ENCODE data around the gene PSMD4. TPM values are rescaled to one million over a fixed set of nuclear protein-coding genes. Genes with fewer than 3 reads are reported as not detected.

The PSMD4 gene
- total RNA-seq, 1 experiment from 2014 or later, result 207 TPM

DNA sequence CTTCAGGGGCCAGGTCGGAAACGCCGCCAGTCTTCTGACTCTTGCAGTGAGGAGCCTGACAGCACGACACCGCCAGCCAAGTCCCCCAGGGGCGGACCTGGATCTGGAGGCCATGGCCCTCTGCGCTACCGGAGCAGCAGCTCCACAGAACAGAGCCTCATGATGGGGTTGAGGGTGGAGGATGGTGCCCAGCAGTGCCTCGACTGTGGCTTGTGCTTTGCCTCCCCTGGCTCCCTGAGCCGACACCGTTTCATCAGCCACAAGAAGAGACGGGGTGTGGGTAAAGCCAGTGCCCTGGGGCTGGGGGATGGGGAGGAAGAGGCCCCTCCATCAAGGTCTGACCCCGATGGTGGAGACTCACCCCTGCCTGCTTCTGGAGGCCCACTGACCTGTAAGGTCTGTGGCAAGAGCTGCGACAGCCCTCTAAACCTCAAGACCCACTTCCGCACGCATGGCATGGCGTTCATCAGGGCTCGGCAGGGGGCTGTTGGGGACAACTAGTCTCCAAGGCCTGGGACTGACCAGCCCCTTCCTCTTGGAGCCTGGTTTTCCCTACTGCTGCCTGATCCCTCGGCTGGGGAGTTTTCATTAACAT is 36.3 kb downstream of the PSMD4 start:
- Histone ChIP-seq H4K20me1 (ENCODE audit: control insufficient read depth, insufficient read depth, insufficient read length) (peaks cover 3% of the 10 kb centered on the region), H3K18ac (ENCODE audit: insufficient read length, low read depth, low read length) (no peak overlapping the region), H2BK15ac (ENCODE audit: low read depth, low read length) (no peak overlapping the region), H4K8ac (replicated peaks; ENCODE audit: insufficient read length, low read depth, low read length) (no peak overlapping the region), H3K23me2 (ENCODE audit: insufficient read length, low read depth, low read length, poor library complexity, severe bottlenecking) (no peaks in the 10 kb centered on the region), H3K4ac (ENCODE audit: low read depth, low read length) (no peak overlapping the region), H3K79me1 (ENCODE audit: insufficient read depth, low read depth, low read length, poor library complexity, severe bottlenecking) (no peaks in the 10 kb centered on the region), H3K4me2 (ENCODE audit: insufficient read depth, insufficient read length, low read length) (no peak overlapping the region), H3K23ac (ENCODE audit: insufficient read length, low read depth, low read length) (no peak overlapping the region), H2BK120ac (ENCODE audit: low read depth, low read length, poor library complexity, severe bottlenecking) (no peak overlapping the region), H2BK12ac (ENCODE audit: insufficient read length, low read depth, low read length) (no peak overlapping the region), H3T11ph (ENCODE audit: low read length) (no peak overlapping the region), H2AK5ac (ENCODE audit: insufficient read length, low read length) (no peak overlapping the region), H3K56ac (ENCODE audit: insufficient read length, low read depth, low read length) (no peak overlapping the region), H2AFZ (ENCODE audit: low read length) (no peak overlapping the region), H3K27me3 (ENCODE audit: insufficient read depth, low read length) (no peaks in the 10 kb centered on the region), H4K91ac (ENCODE audit: insufficient read length, low read depth, low read length) (no peak overlapping the region), H3K79me2 (ENCODE audit: insufficient read depth, low read length) (no peaks in the 10 kb centered on the region), H3K4me1 (ENCODE audit: insufficient read depth, low read length) (peaks cover 4% of the 10 kb centered on the region; the same call in 1 of the 2 replicates), H4K5ac (ENCODE audit: insufficient read length, low read depth, low read length) (no peak overlapping the region), H3K14ac (ENCODE audit: insufficient read depth, low read length) (no peak overlapping the region), H3K9ac (ENCODE audit: extremely low read depth, insufficient read length, low read length) (no peak overlapping the region), H3K9me3 (ENCODE audit: control insufficient read depth, low read depth, low read length) (no peaks in the 10 kb centered on the region), H2BK5ac (ENCODE audit: insufficient read length, low read length) (no peak overlapping the region), H2BK20ac (ENCODE audit: low read depth, low read length, poor library complexity, severe bottlenecking) (no peak overlapping the region), H3K27ac (ENCODE audit: insufficient read length, low read depth, low read length) (no peak overlapping the region)
- H3K27ac Mint-ChIP-seq, result peak overlapping the region in 1 of 3 experiments; percentile 51; a peak in 1 of 7 replicates
- H3K36me3 Mint-ChIP-seq (ENCODE audit: insufficient read depth in 1 of 3, low read depth in 3 of 3), result peaks cover 50 to 84% (median 78%) of the 10 kb centered on the region in 3 experiments
- H3K4me1 Mint-ChIP-seq, result peaks cover 41 to 60% of the 10 kb centered on the region in 2 experiments
- no peak overlapping the region for H3K4me3 Mint-ChIP-seq
- no peak for DNase-seq
- no CpG with 5 or more reads among the region's 19 CpGs for WGBS (ENCODE audit: extremely low coverage, insufficient read length, low lambda C conversion rate)
- no peak for TF ChIP-seq CTCF (conservative IDR thresholded peaks at IDR 0.05)
- peaks cover 2% of the 10 kb centered on the region; the same call in 1 of the 2 replicates for H3K27me3 Mint-ChIP-seq (ENCODE audit: low read depth)
- H3K9me3 Mint-ChIP-seq, result no peaks in the 10 kb centered on the region; a peak in 1 of 5 replicates

All from H9 (cell line).